Gastrocnemius medialis (tissue), 4 donors: Measurements from ENCODE around the gene THRB.

ENCODE experiments used
- POLR2A ChIP-seq, 2 donors: fragments of 450-650 bp; IDR thresholded peaks; one replicate each; pipeline ENCODE4 v1.6.1; 2017; ENCODE audit warnings: antibody characterized with exemption in 2 of 2, mild to moderate bottlenecking in 2 of 2, moderate library complexity in 2 of 2
- TF ChIP-seq, protein P1 (sequence below), 5 experiments: fragments of 450-650 bp in 3 of 5; fragments of 200-600 bp in 2 of 5; sonication (generic) in 2 of 5; IDR thresholded peaks in 4 of 5; conservative IDR thresholded peaks in 1 of 5; 1 replicate in 4 of 5; 2 replicates in 1 of 5; pipeline ENCODE4 v1.5.1; 2016 to 2019; ENCODE audit warnings: antibody characterized with exemption in 5 of 5, mild to moderate bottlenecking in 3 of 5, moderate library complexity in 3 of 5

DNA sequence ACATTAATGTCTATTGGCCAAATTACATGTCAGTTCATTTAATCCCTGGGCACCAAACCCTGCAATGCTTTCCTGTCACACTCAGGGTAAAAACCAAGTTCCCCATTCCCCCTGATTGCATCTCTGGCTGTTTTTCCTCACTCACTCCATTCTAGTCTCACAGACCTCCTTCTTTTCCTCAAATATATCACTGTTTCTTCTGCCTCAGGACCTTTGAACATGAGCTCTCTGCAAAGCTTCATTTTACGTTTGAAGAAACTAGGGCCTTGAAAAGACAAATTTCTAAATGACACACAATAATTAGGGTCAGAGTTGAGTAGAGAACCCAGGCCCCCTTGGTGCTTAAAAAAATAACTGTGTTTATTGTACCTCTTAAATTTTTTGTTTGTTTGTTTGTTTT, 230.6 kb downstream of the THRB start:
- TF ChIP-seq POLR2A (IDR thresholded peaks at IDR 0.05), result no peak
- TF ChIP-seq, protein P1, sequence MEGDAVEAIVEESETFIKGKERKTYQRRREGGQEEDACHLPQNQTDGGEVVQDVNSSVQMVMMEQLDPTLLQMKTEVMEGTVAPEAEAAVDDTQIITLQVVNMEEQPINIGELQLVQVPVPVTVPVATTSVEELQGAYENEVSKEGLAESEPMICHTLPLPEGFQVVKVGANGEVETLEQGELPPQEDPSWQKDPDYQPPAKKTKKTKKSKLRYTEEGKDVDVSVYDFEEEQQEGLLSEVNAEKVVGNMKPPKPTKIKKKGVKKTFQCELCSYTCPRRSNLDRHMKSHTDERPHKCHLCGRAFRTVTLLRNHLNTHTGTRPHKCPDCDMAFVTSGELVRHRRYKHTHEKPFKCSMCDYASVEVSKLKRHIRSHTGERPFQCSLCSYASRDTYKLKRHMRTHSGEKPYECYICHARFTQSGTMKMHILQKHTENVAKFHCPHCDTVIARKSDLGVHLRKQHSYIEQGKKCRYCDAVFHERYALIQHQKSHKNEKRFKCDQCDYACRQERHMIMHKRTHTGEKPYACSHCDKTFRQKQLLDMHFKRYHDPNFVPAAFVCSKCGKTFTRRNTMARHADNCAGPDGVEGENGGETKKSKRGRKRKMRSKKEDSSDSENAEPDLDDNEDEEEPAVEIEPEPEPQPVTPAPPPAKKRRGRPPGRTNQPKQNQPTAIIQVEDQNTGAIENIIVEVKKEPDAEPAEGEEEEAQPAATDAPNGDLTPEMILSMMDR (IDR thresholded peaks at IDR 0.05 in 4 of 5, conservative IDR thresholded peaks at IDR 0.05 in 1 of 5), result no peak
